Astrocyte of the spinal cord (primary cell): ENCODE measurements around the gene PLEKHA4.

Experiments used
- DNase-seq: peaks from one replicate; pipeline ENCODE4 v3.0.0; 2011; ENCODE audit warnings: low read depth, low spot score
- H3K4me3 ChIP-seq: 2 replicates; pipeline ENCODE4 v1.5.1; 2011; ENCODE audit warnings: low read depth, mild to moderate bottlenecking, low read length, moderate library complexity
- CTCF ChIP-seq: IDR thresholded peaks from 2 replicates; pipeline ENCODE4 v1.5.1; 2012; ENCODE audit warnings: low read depth, mild to moderate bottlenecking, low read length, inconsistent platforms
- in situ Hi-C: cut with HindIII; loops from 2 replicates; pipeline ENCODE4 v1.10.0; 2017; ENCODE audit warnings: low sequenced_read_pairs

PLEKHA4 gene

DNA sequence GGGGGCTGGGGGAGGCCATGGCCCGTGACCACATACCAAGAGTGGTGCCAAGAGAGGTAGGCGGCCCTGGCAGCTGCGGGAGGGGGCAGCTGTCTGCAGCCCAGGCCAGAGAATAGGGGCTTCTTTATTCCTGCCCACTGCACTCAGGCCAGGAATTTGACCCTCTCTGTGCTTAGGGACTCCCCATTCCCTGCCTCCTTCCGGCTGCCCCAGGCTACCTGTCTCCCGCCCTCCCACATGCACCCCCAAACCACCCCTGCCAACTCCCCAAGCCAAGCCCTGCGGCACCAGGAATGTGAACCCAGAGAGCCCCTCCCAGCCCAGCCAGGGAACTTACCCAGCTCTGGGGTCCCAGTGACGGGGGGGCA lies 687 bp downstream of the PLEKHA4 start:
- no peak for TF ChIP-seq CTCF
- H3K4me3 ChIP-seq, result peak overlapping the region; percentile 37
- in situ Hi-C loops, result no loop called here
- DNase-seq, result no peak

DNA sequence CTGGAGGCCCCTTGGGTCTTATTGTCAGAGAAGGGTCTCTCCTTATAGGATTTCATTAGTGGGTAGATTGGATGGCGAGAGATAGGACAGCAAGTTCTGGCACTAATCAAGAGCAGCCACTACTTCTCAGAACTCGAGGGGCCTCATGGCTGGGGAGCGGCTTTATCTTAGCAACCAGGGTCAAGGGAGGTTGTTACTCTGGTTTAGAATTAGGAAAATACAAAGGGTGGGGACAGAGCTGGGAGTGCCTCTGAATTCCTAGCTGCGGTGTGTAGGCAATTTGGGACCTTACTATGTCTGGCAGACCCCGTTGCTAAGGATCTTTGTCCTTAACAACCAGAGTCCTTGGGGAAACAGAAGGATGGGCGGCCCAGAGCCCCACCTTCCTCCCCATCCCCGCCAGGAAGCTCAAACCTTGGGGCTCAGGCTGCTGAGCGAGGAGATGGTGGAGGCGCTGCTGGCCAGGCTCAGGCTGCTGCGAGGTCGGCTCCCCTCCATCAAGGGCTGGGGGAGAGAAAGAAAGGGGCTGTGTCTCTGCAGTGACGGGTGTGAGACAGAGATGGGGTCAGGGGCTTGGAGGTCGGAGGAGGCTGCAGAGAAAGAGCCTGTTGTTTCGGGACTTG lies 1.2 kb downstream of the PLEKHA4 start:
- DNase-seq, result no peak
- peak overlapping the region; percentile 37 for H3K4me3 ChIP-seq
- in situ Hi-C loops, result no loop called here
- TF ChIP-seq CTCF, result no peak

GRCh38 chr19:48866692-48867091 lies 1.7 kb downstream of the PLEKHA4 start:
- H3K4me3 ChIP-seq, result no peak overlapping the region
- no peak for DNase-seq
- in situ Hi-C loops, result no loop called here
- TF ChIP-seq CTCF, result no peak

DNA sequence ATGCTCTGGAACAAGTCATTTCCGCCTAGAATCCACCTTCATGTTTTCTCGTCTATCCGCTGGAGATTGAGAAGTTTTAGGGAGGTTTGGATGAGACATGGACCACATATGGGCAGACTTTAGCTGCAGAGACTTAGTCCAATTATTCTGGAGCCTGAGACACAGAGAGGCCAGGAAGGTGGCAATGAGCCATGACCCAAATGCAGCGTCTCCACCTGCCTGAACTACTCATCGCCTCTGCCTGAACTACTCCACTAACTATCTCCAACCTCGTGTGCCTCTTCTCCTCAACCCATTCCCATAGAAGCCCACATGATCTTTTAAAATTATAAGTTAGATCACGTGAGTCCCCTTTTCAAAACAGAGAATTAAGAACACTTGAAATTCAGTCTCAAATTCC lies 5.6 kb downstream of the PLEKHA4 start:
- DNase-seq, result no peak
- no peak for TF ChIP-seq CTCF
- in situ Hi-C loops, result no loop called here
- no peak overlapping the region for H3K4me3 ChIP-seq

GRCh38 chr19:48861313-48861712 lies 7.1 kb downstream of the PLEKHA4 start:
- in situ Hi-C loops, result no loop called here
- no peak for DNase-seq
- H3K4me3 ChIP-seq, result no peak overlapping the region
- TF ChIP-seq CTCF, result no peak

- TF ChIP-seq CTCF, result no peak
- DNase-seq, result no peak
- H3K4me3 ChIP-seq, result no peak overlapping the region
- in situ Hi-C loops, result no loop called here
Observed at GRCh38 chr19:48859711-48860572, 8.5 kb downstream of the PLEKHA4 start.
